HG03460 (cell line): ENCODE measurements around the gene KCNQ2.

Source experiments
- ATAC-seq: cut with Tn5 transposase; IDR thresholded peaks from one replicate; pipeline ENCODE4 v1.9.1; 2021; ENCODE audit not compliant: unreplicated experiment

KCNQ2 gene

GRCh38 chr20:63501818-63502670 is 29.6 kb upstream of the KCNQ2 start:
- no peak for ATAC-seq

GRCh38 chr20:63500902-63501817 is 28.7 kb upstream of the KCNQ2 start:
- ATAC-seq, result no peak

DNA sequence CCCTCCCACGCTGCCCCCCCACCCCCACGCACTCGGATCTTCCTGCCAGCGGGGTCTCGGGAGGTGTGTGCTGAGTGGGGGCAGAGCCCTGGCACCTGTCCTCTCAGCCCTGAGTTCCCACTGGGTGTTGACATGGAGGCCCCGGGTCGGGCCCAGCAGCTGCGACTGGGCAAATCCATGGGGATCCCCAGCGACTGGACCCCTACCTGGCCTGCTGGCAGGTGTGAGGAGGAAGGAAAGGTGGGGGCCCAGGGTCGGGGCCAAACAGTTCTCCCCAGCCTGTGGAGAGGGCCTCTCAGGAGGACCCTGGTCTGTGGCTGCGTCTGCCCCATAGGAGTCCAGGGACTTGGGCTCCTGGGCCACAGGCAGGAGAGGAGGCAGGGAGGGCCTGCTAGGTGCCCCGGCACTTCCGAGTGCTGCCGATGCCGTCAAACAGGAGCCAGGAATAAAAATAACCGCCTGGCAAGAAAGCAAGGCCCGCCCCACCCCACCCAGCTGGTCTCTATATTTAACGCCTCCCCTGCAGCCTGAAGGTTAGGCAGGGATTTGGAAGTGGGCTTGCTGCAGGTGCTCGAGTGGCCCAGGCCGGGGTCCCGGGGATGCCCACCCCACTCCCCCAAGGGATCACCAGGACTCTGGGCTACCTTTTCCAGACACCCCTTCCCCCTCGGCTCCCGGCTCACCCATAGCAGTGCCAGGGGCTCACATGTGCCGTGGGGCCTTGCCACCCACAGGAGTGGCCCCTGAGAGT is 27.9 kb upstream of the KCNQ2 start:
- ATAC-seq, result no peak

DNA sequence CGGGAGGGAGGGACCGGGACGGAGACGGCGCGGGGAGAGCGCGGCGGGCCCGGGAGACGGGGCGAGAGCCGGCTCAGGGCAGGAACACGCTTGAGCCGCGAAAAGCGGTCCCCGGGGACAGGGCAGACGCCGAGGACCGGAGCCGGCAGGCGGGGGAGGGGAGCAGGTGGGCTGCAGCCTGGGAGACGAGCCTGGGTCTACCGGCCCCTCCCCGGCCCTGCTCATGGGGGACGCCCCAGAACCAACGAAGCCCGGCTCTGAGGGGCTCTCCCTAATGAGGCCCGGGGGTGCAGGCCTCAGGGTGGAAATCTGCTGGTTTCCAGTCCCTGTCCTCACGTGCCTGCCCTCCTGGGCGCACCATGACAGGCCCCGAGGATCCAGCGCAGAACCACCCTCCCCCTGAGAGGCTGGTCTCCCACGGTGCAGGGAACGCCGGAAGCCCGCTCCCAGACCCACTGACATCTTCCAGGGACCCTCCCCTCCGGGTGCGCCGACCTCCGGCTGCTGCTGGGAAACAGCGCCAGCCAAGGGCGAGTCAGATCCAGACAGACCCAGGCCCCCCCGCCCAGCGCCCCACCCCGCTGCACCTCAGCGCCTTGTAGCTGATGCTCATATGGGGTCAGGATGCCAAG is 27.0 kb upstream of the KCNQ2 start:
- ATAC-seq, result no peak

- no peak for ATAC-seq
Observed at GRCh38 chr20:63498960-63499337, 26.5 kb upstream of the KCNQ2 start, which contains the start of gene EEF1A2. Gene EEF1A2, minus strand, starts transcription at chr20:63499083. Its CDS starts 1,320 bp downstream, at chr20:63497763.

GRCh38 chr20:63497946-63498935 is 25.8 kb upstream of the KCNQ2 start:
- no peak for ATAC-seq

GRCh38 chr20:63497138-63497945 is 24.9 kb upstream of the KCNQ2 start:
- ATAC-seq, result no peak

GRCh38 chr20:63496596-63497120 is 24.2 kb upstream of the KCNQ2 start:
- ATAC-seq, result no peak

GRCh38 chr20:63495741-63496595 is 23.5 kb upstream of the KCNQ2 start:
- no peak for ATAC-seq

DNA sequence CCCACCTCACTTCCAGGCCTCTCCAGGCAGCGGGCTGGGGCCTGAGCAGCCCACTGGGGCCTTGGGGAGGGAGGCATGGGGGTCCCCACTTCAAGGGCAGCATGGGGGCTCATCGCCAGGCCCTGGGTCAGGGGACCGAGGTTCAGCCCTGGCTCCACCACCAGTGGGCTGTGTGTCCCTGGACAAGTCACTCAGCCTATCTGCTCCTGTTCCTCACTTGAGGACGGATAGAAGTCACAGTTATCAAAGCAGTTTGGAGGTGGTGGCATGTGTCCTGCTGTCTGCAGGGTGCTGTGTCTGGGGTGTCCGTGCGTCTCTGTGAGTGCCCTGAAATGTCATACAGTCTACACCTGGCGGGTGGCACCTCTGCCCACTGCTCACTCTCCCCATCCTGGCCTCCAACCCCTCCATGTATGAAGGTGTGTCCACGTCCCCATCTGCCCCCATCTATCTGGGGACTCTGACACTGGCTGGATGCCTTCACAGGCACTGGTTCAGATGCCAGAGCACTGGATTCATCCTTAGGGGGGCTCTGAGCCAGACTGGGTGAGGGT is 22.8 kb upstream of the KCNQ2 start:
- no peak for ATAC-seq

GRCh38 chr20:63494420-63495166 is 22.1 kb upstream of the KCNQ2 start:
- ATAC-seq, result no peak

DNA sequence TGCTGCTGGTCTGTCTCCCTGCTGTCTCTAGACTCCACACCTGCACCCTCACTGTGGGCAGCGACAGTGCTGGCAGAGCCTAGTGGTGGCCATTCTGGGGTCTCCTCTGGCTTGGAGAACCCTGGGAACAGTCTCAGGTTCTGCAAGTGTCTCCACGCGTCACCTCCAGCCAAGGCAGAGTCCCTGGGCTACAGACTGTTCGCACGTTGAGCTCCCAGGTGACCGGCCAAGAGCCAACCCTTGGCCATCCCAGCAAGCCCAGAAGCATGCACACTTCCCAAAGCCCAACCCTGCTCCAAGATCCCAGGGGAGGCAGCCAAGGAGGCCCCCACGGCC is 21.6 kb upstream of the KCNQ2 start:
- no peak for ATAC-seq

GRCh38 chr20:63493563-63494020 is 21.1 kb upstream of the KCNQ2 start:
- ATAC-seq, result no peak

DNA sequence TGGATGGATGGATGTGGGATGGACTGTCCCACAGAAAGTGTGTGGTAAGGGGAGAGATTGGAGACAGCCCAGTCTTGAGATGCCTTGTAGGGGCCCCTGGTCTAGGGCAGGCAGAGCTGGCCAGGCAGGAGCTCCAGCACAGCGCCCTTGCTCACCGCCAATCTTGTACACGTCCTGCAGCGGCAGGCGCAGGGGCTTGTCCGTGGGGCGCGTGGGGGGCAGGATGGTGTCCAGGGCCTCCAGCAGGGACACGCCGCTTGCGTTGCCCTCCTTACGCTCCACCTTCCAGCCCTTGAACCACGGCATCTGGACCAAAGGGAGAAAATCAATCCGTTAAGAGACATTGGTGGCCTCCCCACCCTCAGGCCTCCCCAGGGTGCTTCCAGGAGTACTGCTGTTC is 20.5 kb upstream of the KCNQ2 start:
- no peak for ATAC-seq

GRCh38 chr20:63492518-63492917 is 20.1 kb upstream of the KCNQ2 start:
- no peak for ATAC-seq

GRCh38 chr20:63491635-63492230 is 19.3 kb upstream of the KCNQ2 start:
- no peak for ATAC-seq
